Tibial nerve (tissue), 4 donors: ENCODE measurements around the gene DYNC1H1. TPM values are rescaled to one million over a fixed set of nuclear protein-coding genes. Genes with fewer than 3 reads are reported as not detected.

Source experiments
- DNase-seq, 2 donors: peaks; one replicate each; pipeline ENCODE4 v3.0.0-alpha.2; 2019; ENCODE audit warnings: low spot score in 2 of 2
- H3K27ac ChIP-seq, 4 donors: fragments of 200-600 bp; sonication (generic) in 3 of 4; one replicate each; pipeline ENCODE4 v1.5.1; 2017 to 2019; ENCODE audit warnings: mild to moderate bottlenecking in 1 of 4
- H3K27me3 ChIP-seq, 2 donors: fragments of 200-600 bp; sonication (generic) in 1 of 2; one replicate each; pipeline versions ENCODE4 v1.5.1 to v1.6.0; 2017 to 2019
- H3K36me3 ChIP-seq, 3 donors: fragments of 200-600 bp; sonication (generic); one replicate each; pipeline ENCODE4 v1.5.1; 2018 to 2019
- H3K4me1 ChIP-seq, 4 donors: fragments of 200-600 bp; sonication (generic) in 3 of 4; one replicate each; pipeline ENCODE4 v1.5.1; 2017 to 2019
- H3K4me3 ChIP-seq, 4 donors: fragments of 200-600 bp; sonication (generic) in 3 of 4; one replicate each; pipeline ENCODE4 v1.5.1; 2017 to 2019; ENCODE audit warnings: mild to moderate bottlenecking in 1 of 4, moderate library complexity in 1 of 4
- H3K9me3 ChIP-seq, 4 donors: fragments of 200-600 bp; sonication (generic) in 3 of 4; one replicate each; pipeline ENCODE4 v1.5.1; 2017 to 2019
- CTCF ChIP-seq, 5 experiments: fragments of 200-600 bp in 3 of 5; fragments of 450-650 bp in 2 of 5; sonication (generic) in 3 of 5; IDR thresholded peaks; one replicate each; pipeline ENCODE4 v1.5.1; 2016 to 2019; ENCODE audit warnings: antibody characterized with exemption in 5 of 5, mild to moderate bottlenecking in 3 of 5, moderate library complexity in 2 of 5
- EP300 ChIP-seq, 2 donors: sonication (generic); formaldehyde crosslinking; IDR thresholded peaks; one replicate each; pipeline ENCODE4 v1.6.1; 2017; ENCODE audit warnings: antibody characterized with exemption in 2 of 2, mild to moderate bottlenecking in 1 of 2
- POLR2A ChIP-seq, 2 donors: fragments of 450-650 bp; IDR thresholded peaks; one replicate each; pipeline ENCODE4 v1.6.1; 2017; ENCODE audit warnings: antibody characterized with exemption in 2 of 2, mild to moderate bottlenecking in 2 of 2, moderate library complexity in 2 of 2
- WGBS, 2 donors: methylation state at CpG; one replicate each; pipeline ENCODE4 v1.1.5; 2018; 5-methylcytosine and 5-hydroxymethylcytosine counted together
- total RNA-seq, 4 donors: library from RNA; depleted of rRNA; stranded (reverse); fragments of >200 nt; gene quantifications; one replicate each; pipeline ENCODE4 v1.1.0, GENCODE V29; 2016

The DYNC1H1 gene
- total RNA-seq, 4 donors from 2014 or later = 506 to 690 (median 631) TPM

GRCh38 chr14:102034301-102034700 is 69.9 kb downstream of the DYNC1H1 start:
- TF ChIP-seq CTCF (IDR thresholded peaks at IDR 0.05) (no peak), POLR2A (IDR thresholded peaks at IDR 0.05) (no peak), EP300 (IDR thresholded peaks at IDR 0.05) (no peak)
- 88 to 94% methylated on average over 11 of the region's 11 CpGs for WGBS, 2 donors
- peaks cover 7 to 100% (median 58%) of the 10 kb centered on the region in 3 donors for H3K36me3 ChIP-seq

GRCh38 chr14:102035914-102036313 is 71.5 kb downstream of the DYNC1H1 start:
- Histone ChIP-seq H3K36me3 (peaks cover 3 to 100% (median 66%) of the 10 kb centered on the region in 3 donors), H3K27me3 (no peaks in the 10 kb centered on the region), H3K4me1 (no peaks in the 10 kb centered on the region), H3K4me3 (no peak overlapping the region), H3K9me3 (no peaks in the 10 kb centered on the region), H3K27ac (no peak overlapping the region)
- 91 to 93% methylated on average over 9 of the region's 9 CpGs for WGBS, 2 donors
- no peak for TF ChIP-seq POLR2A (IDR thresholded peaks at IDR 0.05)
- TF ChIP-seq CTCF (IDR thresholded peaks at IDR 0.05) = no peak
- TF ChIP-seq EP300 (IDR thresholded peaks at IDR 0.05) = no peak
- DNase-seq = no peak

More at GRCh38 chr14:102034301-102034700, 69.9 kb downstream of the DYNC1H1 start:
- H3K4me3 ChIP-seq = no peak overlapping the region
- no peaks in the 10 kb centered on the region for H3K27me3 ChIP-seq
- no peak overlapping the region for H3K27ac ChIP-seq
- no peak for DNase-seq
- peaks cover 0 to under 1% (median 0%) of the 10 kb centered on the region in 4 donors for H3K4me1 ChIP-seq
- H3K9me3 ChIP-seq = no peaks in the 10 kb centered on the region

GRCh38 chr14:102037686-102038085 is 73.3 kb downstream of the DYNC1H1 start:
- Histone ChIP-seq H3K36me3 (peaks cover 8 to 100% (median 58%) of the 10 kb centered on the region in 3 donors), H3K27me3 (no peaks in the 10 kb centered on the region), H3K27ac (no peak overlapping the region), H3K4me3 (no peak overlapping the region), H3K4me1 (no peaks in the 10 kb centered on the region), H3K9me3 (no peaks in the 10 kb centered on the region)
- no peak for TF ChIP-seq EP300 (IDR thresholded peaks at IDR 0.05)
- no peak for TF ChIP-seq CTCF (IDR thresholded peaks at IDR 0.05)
- no peak for TF ChIP-seq POLR2A (IDR thresholded peaks at IDR 0.05)
- 34 to 58% methylated on average over 1 of the region's 1 CpG for WGBS, 2 donors
- DNase-seq = no peak

- H3K4me3 ChIP-seq = no peak overlapping the region
- no peak for DNase-seq
- H3K36me3 ChIP-seq = peaks cover 9 to 100% (median 52%) of the 10 kb centered on the region in 3 donors
- no peak overlapping the region for H3K27ac ChIP-seq
- 91 to 93% methylated on average over 16 of the region's 16 CpGs for WGBS, 2 donors
- H3K27me3 ChIP-seq = no peaks in the 10 kb centered on the region
- TF ChIP-seq CTCF (IDR thresholded peaks at IDR 0.05) = no peak
- TF ChIP-seq POLR2A (IDR thresholded peaks at IDR 0.05) = no peak
- no peak for TF ChIP-seq EP300 (IDR thresholded peaks at IDR 0.05)
- no peaks in the 10 kb centered on the region for H3K4me1 ChIP-seq
- H3K9me3 ChIP-seq = no peaks in the 10 kb centered on the region
These were observed 74.8 kb downstream of the DYNC1H1 start for GRCh38 chr14:102039157-102039556.

- no peaks in the 10 kb centered on the region for H3K27me3 ChIP-seq
- WGBS, 2 donors = 87 to 90% methylated on average over 13 of the region's 13 CpGs
- no peak for DNase-seq
- no peak overlapping the region for H3K4me3 ChIP-seq
- no peaks in the 10 kb centered on the region for H3K4me1 ChIP-seq
- TF ChIP-seq POLR2A (IDR thresholded peaks at IDR 0.05) (no peak), EP300 (IDR thresholded peaks at IDR 0.05) (no peak), CTCF (IDR thresholded peaks at IDR 0.05) (no peak)
- H3K27ac ChIP-seq = no peak overlapping the region
- no peaks in the 10 kb centered on the region for H3K9me3 ChIP-seq
- peaks cover 9 to 100% (median 58%) of the 10 kb centered on the region in 3 donors for H3K36me3 ChIP-seq
These were observed 75.8 kb downstream of the DYNC1H1 start for GRCh38 chr14:102040153-102040552.
